Skin epidermis (tissue), 12 donors: Measurements from ENCODE around the gene TSC22D4.
A peak's percentile ranks its signal among the peaks of the same experiment; 100 is the strongest.
"Not testable (repeated sequence)": the region's sequence is repeated elsewhere in the genome, so short reads cannot be mapped to it uniquely, and the experiment has no call there.

Experiments
- H3K27ac ChIP-seq, 21 experiments: fragments of 200-600 bp; sonication (generic) in 11 of 21; one replicate each; pipeline ENCODE4 v1.5.0; 2020; ENCODE audit warnings: mild to moderate bottlenecking in 3 of 21, inconsistent platforms in 2 of 21, moderate library complexity in 2 of 21
- H3K4me3 ChIP-seq, 7 experiments: fragments of 200-600 bp; sonication (generic) in 2 of 7; one replicate each; pipeline ENCODE4 v1.5.0; 2020; ENCODE audit warnings: inconsistent platforms in 2 of 7, mild to moderate bottlenecking in 2 of 7, moderate library complexity in 1 of 7

TSC22D4 gene

DNA sequence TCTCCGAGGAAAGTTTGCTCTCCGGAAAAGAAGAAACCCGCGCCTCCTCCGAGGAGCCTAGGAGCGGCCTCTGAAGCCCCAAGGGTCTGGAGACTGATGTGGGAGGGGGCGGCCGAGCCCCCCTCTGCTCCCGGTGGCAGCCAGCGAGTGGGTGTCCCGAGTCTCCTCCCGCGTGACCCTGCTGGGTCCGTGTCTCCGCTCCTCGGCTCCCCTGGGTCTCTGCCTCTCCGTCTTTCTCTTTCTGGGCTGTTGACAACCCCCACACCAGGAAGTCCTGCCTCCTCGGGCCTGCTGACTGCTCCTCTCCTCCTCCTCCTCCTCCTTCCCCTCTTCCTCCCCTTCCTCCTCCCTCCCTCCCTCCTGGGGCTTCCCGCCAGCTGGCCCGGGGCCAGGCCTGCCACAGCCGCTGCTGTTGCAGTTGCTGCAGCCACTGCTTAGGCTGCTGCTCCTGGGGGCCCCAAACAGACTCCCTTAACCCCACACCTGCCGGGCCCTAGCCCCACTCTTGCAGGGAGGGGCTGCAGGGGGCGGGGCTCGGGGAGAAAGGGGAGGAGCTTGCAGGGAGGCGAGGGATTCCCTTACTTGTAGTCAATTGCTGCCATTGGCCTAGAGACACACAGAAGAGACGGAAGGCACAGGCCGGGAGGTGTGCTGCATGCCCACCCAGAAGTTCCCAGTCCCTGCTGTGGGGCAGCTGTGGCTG, at the start of gene TSC22D4:
TSS of gene TSC22D4 (minus strand) at position 257 of the 703 bp plus-strand sequence. CDS start 1,176 bp downstream, outside the sequence.
- peak within 1 kb of the TSS; percentile 61 to 99 (median 99) for H3K4me3 ChIP-seq

DNA sequence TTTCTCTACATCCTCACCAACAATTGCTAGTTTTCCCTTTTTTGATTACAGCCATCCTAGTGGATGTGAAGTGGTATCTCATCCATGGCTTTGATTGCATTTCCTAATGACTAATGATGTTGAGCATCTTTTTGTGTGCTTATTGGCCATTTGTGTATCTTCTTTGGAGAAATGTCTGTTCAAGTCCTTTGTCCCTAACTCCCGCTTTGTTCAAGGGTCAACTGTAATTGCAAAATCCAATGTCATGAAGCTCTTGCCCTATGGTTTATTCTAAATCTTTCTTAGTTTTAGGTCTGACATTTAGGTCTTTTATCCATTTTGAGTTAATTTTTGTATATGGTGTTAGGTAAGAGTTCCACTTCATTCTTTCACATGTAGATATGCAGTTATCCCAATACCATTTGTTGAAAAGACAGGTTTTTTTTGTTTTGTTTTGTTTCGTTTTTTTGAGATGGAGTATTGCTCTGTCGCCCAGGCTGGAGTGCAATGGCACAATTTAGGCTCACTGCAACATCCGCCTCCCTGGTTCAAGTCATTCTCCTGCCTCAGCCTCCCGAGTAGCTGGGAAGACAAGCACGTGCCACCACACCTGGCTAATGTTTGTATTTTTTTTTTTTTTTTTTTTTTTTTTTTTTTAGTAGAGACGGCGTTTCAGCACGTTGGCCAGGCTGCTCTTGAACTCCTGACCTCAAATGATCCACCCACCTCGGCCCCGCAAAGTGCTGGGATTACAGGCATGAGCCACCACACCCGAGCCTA, 49.3 kb upstream of the TSC22D4 start:
- not testable (repeated sequence) for H3K27ac ChIP-seq, H3K4me3 ChIP-seq

More for the DNA sequence above, at the start of gene TSC22D4:
- peak within 1 kb of the TSS; percentile 63 to 100 (median 93) for H3K27ac ChIP-seq

DNA sequence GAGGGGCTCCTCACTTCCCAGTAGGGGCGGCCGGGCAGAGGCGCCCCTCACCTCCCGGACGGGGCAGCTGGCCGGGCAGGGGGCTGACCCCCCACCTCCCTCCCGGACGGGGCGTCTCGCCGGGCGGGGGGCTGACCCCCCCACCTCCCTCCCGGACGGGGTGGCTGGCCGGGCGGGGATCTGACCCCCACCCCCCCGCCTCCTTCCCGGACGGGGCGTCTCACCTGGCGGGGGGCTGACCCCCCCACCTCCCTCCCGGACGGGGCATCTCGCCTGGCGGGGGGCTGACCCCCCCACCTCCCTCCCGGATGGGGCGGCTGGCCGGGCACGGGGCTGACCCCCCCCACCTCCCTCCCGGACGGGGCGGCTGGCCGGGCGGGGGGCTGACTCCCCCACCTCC, 44.2 kb upstream of the TSC22D4 start:
- H3K27ac ChIP-seq, H3K4me3 ChIP-seq: not testable (repeated sequence)

DNA sequence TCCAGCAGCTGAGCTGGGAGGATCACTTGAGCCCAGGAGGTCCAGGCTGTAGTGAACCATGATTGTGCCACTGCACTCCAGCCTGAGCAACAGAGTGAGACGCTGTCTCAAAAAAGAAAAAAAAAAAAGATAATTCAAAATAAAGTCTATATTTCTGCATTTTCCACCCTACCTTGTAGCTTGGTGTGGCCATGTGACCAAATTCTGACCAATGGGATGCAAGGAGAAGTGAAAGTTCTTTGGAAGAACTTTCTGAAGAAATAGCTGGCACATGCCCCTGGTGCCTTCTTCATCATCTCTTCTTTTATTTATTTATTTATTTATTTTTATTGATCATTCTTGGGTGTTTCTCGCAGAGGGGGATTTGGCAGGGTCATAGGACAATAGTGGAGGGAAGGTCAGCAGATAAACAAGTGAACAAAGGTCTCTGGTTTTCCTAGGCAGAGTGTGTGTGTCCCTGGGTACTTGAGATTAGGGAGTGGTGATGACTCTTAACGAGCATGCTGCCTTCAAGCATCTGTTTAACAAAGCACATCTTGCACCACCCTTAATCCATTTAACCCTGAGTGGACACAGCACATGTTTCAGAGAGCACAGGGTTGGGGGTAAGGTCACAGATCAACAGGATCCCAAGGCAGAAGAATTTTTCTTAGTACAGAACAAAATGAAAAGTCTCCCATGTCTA, 43.0 kb upstream of the TSC22D4 start:
- not testable (repeated sequence) for H3K4me3 ChIP-seq, H3K27ac ChIP-seq

DNA sequence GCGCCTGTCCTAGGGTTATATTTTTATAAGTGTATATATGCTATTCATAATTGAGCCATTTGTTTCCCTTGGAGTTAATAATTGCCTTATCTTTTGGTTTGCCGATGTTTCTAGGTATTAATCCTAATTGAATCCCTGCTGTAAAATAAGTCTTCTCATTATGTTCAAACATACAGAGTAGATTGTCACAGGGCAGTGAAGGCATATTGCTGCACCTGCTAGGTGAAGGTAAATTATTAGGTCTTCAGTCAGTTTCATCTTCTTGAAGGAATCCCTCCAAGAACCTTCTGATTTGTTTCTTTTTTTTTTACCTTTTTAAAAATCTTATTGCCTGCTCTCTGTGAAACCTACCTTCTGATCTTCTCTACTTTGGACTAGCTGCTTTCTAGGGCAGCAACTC, 42.1 kb upstream of the TSC22D4 start:
- no peak overlapping the region for H3K27ac ChIP-seq
- H3K4me3 ChIP-seq: no peak overlapping the region

DNA sequence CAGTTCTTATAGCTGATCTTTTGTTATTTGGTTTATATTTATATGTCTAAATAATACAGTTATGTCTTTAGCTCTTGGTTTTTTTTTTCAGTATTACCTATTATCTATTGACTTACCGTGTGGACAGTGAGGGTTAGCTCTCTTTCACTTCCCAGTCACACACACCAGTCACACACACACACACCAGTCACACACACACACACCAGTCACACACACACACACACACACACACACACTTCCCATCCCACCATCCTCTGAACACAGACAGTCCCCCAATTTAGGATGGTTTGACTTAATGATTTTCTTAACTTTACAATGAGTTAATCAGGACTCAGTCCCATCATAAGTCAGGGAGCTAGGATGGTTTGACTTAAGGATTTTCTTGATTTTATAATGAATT, 41.1 kb upstream of the TSC22D4 start:
- Histone ChIP-seq H3K4me3 (no peak overlapping the region), H3K27ac (no peak overlapping the region)

DNA sequence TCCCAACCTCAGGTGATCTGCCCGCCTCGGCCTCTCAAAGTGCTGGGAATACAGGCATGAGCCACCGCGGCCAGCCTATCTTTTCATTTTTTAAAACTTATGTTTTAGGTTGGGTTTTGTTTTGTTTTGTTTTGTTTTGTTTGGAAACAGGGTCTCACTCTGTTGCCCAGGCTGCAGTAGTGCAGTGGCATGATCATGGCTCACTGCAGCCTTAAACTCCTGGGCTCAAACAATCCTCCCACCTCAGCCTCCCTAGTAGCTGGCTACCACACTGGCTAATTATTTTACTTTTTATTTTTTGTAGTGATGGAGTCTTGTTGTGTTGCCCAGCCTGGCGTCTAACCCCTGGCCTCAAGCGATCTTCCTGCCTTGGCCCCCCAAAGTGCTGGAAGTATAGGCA, 40.6 kb upstream of the TSC22D4 start:
- Histone ChIP-seq H3K4me3 (no peak overlapping the region), H3K27ac (no peak overlapping the region)

DNA sequence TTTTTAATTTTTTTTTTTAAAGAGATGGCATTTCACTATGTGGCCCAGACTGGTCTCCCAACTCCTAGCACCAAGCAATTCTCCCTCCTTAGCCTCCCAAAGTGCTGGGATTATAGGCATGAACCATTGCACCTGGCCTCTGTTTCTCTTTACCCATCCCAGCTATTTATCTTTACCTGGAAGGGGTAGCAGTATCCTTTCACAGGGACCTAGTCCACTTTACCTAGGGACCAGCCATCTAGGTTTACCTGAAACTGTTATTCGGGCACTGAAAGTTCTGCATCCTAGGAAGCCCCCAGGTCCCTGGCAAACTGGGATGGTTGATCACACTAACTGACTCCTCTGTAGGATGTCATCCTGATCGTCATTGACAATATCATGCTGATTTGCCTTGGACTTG, 38.3 kb upstream of the TSC22D4 start:
- Histone ChIP-seq H3K27ac (peak overlapping the region in 1 of 21 experiments; percentile 81), H3K4me3 (no peak overlapping the region)

DNA sequence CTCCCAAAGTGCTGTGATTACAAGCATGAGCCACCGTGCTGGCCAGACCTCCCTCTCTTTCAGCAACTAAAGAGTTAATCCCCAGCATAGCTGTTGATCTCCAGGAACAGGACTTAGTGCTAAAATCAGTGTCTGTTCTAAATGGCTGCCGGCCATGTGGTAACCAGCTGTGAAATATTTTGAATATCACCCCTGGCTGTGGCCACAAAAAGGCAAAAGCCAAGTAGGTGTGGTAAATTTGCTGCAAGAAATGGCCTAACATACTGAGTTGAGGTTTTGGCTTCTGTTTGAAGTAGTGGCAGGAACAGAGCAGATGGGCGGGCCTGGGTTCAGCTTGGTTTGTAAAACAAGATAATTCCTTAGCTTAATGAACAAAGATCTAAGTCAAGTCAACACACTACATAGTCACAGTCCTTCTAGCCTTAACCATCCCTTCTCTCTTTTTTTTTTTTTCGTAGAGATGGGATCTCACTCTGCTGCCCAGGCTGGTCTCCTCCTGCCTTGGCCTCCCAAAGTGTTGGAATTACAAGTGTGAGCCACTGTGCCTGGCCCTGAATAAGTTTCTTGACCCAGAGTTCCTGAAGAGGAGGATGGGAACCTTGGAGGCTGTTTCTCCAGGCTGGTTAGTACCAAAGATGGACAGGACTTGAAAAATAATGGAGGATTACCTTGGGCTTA, 37.3 kb upstream of the TSC22D4 start:
- peak overlapping the region in 6 of 21 experiments; percentile 5 to 81 (median 34) for H3K27ac ChIP-seq

DNA sequence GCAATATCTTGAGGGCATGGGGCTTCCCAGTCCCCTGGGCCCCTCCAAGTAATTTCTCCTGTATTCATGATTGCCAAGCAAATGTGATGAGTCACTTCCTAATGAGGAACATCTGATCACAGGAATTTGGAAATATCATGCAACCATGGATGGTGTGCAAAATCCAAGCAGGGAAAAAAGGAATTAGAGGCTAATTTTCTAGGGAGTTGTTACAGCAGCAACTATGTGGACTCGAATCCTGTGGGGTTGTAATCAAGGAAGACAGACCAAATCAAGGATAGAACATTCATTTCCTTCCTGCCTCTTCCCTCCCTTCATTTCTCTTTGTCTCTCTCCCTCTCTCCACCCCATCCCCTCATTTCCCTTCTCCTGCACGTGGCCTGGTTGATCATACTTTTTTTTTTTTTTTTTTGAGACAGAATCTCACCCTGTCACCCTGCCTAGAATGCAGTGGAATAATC, 36.1 kb upstream of the TSC22D4 start:
- no peak overlapping the region for H3K4me3 ChIP-seq
- peak overlapping the region in 2 of 21 experiments; percentile 25 to 81 for H3K27ac ChIP-seq

More for the DNA sequence above, 37.3 kb upstream of the TSC22D4 start:
- H3K4me3 ChIP-seq: no peak overlapping the region

DNA sequence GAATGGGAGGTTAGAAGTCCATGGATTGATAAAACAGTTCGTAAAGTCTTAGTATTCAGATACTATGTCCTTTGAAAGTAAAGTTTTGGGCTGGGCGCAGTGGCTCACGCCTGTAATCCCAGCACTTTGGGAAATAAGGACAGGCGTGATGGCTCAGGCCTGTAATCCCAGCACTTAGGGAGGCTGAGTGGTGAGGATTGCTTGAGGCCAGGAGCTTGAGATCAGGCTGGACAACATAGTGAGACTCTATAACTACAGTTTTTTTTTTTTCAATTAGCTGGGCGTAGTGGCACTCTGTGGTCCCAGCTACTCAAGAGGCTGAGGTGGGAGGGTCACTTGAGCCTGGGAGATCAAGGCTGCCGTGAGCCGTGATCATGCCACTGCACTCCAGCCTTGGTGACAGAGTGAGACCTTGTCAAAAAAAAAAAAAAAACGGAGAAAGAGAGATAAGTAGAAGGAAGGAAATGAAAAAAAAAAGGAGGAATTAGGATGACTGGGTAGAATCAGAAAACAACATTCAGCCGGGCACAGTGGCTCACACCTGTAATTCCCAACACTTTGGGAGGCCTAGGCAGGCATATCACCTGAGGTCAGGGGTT, 34.3 kb upstream of the TSC22D4 start:
- H3K4me3 ChIP-seq: no peak overlapping the region
- H3K27ac ChIP-seq: no peak overlapping the region

DNA sequence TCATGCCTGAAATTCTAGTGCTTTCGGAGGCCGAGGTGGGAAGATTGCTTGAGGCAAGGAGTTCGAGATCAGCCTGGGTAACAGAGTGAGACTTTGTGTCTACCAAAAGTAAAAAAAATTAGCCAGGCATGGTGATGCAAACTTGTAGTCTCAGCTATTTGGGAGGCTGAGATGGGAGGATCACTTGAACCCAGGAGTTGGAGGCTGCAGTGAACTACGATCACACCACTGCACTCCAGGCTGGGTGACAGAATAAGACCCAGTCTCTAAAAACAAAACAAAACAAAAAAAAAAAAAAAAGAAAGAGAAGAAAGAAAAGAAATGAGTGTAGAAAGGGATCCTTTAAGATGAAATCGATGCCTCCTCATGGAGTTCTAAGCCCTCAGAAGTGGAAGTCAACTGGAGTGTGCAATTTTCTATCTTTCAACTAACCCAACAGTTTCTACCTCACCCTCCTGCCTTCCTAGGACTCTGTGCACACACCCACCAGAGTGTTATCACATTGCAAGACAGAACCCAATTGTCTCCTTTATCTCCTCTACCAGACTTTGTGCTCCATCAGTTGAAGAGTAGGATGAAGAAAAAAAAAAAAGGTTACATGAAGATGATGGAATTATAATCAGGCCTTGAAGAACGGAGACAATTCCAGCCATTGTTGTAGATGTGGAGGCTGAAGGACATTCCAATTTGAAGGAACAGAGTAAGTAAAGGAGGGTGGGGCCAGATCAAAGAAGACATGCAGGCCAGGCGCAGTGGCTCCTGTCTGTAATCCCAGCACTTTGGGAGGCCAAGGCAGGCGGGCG, 31.6 kb upstream of the TSC22D4 start:
- no peak overlapping the region for H3K4me3 ChIP-seq
- no peak overlapping the region for H3K27ac ChIP-seq

DNA sequence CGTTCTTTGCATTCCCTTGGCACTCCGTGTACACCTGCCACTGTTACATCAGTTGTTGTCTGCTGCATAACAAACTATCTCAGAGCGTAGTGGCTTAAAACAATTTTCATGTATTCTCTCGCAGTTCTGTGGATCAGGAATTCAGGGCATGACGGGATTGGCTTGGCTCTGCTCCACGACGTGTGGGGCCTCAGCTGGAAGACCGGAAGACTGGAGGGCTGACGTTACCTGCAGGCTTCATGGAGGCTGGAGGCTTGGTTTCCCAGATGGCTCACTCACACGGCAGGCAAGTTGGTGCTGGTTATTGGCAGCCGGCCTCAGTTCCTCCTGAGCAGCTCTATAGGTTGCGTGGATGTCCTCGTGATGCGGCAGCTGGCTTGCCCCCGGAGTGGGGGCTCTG, 30.2 kb upstream of the TSC22D4 start:
- H3K4me3 ChIP-seq: no peak overlapping the region
- peak overlapping the region in 1 of 21 experiments; percentile 69 for H3K27ac ChIP-seq

DNA sequence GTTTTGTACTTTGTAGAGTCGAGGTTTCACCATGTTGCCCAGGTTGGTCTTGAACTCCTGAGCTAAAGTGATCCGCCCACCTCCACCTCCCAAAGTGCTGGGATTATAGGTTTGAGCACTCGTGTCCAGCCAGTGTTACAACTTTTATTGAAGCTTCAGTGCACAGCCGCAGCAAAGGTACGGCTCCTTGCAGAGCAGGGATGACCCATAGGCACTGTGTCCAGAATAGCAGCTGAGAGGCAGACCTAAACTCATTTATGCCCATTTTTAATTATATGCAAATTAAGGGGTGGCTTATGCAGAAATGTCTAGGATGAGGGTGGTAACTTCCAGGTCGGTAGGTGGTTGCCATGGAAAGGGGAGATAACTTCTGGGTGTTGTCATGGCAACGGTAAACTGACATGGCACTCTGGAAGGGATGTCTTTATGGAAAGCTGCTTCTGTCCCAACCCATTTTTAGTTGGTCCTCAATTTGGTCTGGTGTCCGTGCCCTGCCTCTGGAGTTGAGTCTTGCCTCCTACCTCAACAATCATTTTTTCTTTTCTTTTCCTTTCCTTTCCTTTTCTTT, 27.4 kb upstream of the TSC22D4 start:
- no peak overlapping the region for H3K4me3 ChIP-seq

DNA sequence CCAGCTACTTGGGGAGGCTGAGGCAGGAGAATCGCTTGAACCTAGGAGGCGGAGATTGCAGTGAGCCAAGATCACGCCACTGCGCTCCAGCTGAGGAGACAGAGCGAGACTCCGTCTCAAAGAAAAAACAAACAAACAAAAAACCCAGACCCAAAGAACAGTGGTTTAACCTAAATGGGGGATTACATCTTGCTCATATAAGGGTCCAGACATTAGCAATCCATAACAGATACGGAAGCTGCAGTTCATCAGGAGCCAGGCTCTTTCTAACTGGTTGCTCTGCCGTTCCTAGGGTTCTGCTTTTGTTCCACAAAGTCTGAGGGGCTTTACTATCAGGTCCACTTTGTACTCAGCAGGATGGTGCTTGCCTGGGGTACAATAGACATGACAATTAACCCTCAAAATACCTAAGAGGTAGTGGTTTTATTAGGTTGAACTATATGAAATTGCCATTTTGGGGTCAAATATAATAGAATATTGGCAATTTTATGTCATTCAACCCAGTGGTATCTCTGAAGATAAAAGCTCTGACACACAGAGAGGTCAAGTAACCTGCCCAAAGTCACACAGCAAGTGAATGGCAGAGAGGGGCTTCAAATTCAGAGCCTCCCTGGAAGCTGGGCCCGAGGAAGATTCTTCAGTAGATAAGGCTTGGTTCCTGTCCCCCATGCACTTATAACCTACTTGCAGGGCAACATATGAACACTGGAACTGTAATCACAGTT, 26.0 kb upstream of the TSC22D4 start:
- no peak overlapping the region for H3K4me3 ChIP-seq
- H3K27ac ChIP-seq: no peak overlapping the region

More for the DNA sequence above, 27.4 kb upstream of the TSC22D4 start:
- H3K27ac ChIP-seq: no peak overlapping the region

DNA sequence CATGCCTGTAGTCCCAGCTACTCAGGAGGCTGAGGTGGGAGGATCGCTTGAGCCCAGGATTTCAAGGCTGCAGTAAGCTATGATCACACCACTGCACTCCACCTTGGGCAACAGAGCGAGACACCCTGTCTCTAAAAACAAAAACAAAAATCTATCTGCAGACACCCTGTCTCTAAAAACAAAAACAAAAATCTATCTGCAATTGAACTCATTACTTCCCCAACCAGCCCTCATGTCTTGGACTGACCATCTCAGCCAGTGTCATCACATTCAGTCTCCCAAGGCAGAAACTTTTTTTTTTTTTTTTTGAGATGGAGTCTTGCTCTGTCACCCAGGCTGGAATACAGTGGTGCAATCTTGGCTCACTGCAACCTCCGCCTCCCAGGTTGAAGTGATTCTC, 25.0 kb upstream of the TSC22D4 start:
- H3K4me3 ChIP-seq, H3K27ac ChIP-seq: not testable (repeated sequence)

DNA sequence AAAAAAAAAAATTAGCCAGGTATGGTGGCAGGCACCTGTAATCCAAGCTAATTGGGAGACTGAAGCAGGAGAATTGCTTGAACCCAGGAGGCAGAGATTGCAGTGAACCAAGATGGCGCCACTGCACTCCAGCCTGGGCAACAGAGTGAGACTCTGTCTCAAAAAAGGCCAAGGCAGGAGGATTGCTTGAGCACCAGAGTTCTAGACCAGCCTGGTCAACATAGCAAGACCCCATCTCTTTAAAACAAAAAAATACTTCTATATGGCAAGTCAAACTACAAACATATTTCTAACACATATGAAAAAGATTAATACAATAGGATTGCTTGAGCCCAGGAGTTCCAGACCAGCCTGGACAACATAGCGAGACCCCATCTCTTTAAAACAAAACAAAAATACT, 21.7 kb upstream of the TSC22D4 start:
- not testable (repeated sequence) for H3K27ac ChIP-seq, H3K4me3 ChIP-seq

DNA sequence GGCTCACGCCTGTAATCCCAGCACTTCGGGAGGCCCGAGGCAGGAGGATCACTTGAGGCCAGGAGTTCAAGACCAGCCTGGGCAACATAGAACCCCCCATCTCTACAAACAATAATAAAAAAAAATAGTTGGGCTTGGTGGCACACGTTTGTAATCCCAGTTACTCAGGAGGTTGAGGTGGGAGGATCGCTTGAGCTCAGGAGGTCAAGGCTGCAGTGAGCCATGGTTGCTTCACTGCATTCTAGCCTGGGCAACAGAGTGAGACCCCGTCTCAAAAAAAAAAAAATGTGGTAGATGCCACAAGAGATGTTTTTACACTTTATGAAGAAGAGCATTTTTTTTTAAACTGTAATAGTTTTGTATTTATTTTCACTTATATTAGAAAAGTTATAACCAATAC, 17.5 kb upstream of the TSC22D4 start:
- Histone ChIP-seq H3K27ac (no peak overlapping the region), H3K4me3 (no peak overlapping the region)
